HepG2 (cell line): ENCODE measurements around the gene HOXA4. TPM values are rescaled to one million over a fixed set of nuclear protein-coding genes. Genes with fewer than 3 reads are reported as not detected.

Source experiments
- MBD4 ChIP-seq: IDR thresholded peaks from 2 replicates; pipeline ENCODE4 v1.6.1; 2012; ENCODE audit warnings: low read length, inconsistent platforms, borderline replicate concordance
- MIXL1 ChIP-seq: IDR thresholded peaks from 2 replicates; pipeline ENCODE4 v1.6.1; 2016
- SOX6 ChIP-seq, 2 experiments: fragments of 450-650 bp in 1 of 2; sonication (generic) in 1 of 2; formaldehyde crosslinking in 1 of 2; IDR thresholded peaks; 2 replicates each; pipeline versions ENCODE4 v1.4.0 to v1.6.1; 2017 to 2020; ENCODE audit warnings: antibody characterized with exemption in 1 of 2, mild to moderate bottlenecking in 1 of 2, missing genetic modification reagents in 1 of 2
- YEATS2 ChIP-seq: sonication (generic); formaldehyde crosslinking; IDR thresholded peaks from 2 replicates; pipeline ENCODE4 v1.4.0; 2020; ENCODE audit warnings: missing genetic modification reagents, borderline replicate concordance
- ZKSCAN8 ChIP-seq: IDR thresholded peaks from 2 replicates; pipeline ENCODE4 v1.6.1; 2016; ENCODE audit warnings: borderline replicate concordance, missing genetic modification reagents, missing compliant biosample characterization
- ZSCAN22 ChIP-seq: sonication (generic); formaldehyde crosslinking; IDR thresholded peaks from 2 replicates; pipeline ENCODE4 v1.4.0; 2020; ENCODE audit warnings: mild to moderate bottlenecking, missing genetic modification reagents
- ZSCAN25 ChIP-seq: sonication (generic); formaldehyde crosslinking; IDR thresholded peaks from 2 replicates; pipeline ENCODE4 v1.8.0; 2022; ENCODE audit warnings: mild to moderate bottlenecking, missing genetic modification reagents
- polyA plus RNA-seq, 8 experiments: library from polyadenylated mRNA; depleted of rRNA in 3 of 8; stranded (reverse) in 7 of 8; unstranded in 1 of 8; fragments of >200 nt; fragmentation: Illumina TruSeq in 4 of 8; extraction: Trizol in 4 of 8; gene quantifications; 2 replicates each; pipeline versions ENCODE4 v1.2.1 to v1.2.3, GENCODE V29; 2011 to 2016; ENCODE audit warnings: low read depth in 4 of 8, missing spikeins in 1 of 8, mixed read lengths in 1 of 8; ENCODE audit not compliant: insufficient read depth in 1 of 8
- total RNA-seq, 5 experiments: library from RNA; depleted of rRNA; stranded (reverse); fragments of >200 nt; fragmentation: Illumina TruSeq; extraction: Trizol; gene quantifications; 2 replicates each; pipeline ENCODE4 v1.2.3, GENCODE V29; 2016; ENCODE audit warnings: low read depth in 1 of 5
- TF ChIP-seq, protein P1 (sequence below): sonication (generic); formaldehyde crosslinking; IDR thresholded peaks from 2 replicates; pipeline ENCODE4 v1.4.0; 2020; ENCODE audit warnings: mild to moderate bottlenecking, missing genetic modification reagents
- TF ChIP-seq, protein P2 (sequence below): sonication (generic); formaldehyde crosslinking; IDR thresholded peaks from 2 replicates; pipeline ENCODE4 v1.8.1; 2023; ENCODE audit warnings: mild to moderate bottlenecking, missing genetic modification reagents
- TF ChIP-seq, protein P3 (sequence below): IDR thresholded peaks from 2 replicates; pipeline ENCODE4 v1.4.0; 2020; ENCODE audit warnings: mild to moderate bottlenecking, missing genetic modification reagents
- TF ChIP-seq, protein P4 (sequence below): sonication (generic); formaldehyde crosslinking; IDR thresholded peaks from 2 replicates; pipeline ENCODE4 v1.5.0; 2020; ENCODE audit warnings: missing genetic modification reagents, mild to moderate bottlenecking, borderline replicate concordance

HOXA4 gene
- total and polyA plus RNA-seq, 2 of the 13 experiments (the other 11 are each of a cell fraction or from before 2014, with no cell fraction given): 2.4 to 5.4 TPM

DNA sequence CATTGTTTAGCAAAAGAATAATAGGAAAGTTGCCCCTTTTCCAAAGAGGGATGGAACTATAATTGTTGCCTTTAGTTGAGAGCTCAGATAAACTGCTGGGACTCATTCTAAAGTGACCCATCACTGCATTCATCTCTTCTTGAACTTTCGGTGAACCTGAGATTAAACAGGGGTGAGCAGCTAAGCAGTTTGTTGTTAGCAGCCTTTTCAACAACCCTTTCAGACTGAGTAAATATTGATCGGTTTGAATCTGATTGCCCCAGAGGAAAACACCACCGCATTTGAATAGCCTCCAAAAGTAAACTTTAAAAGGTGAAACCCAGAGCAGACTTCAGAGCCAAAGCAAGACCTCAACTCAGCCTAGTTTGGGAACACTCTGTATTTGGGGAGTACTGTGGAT, 39.5 kb downstream of the HOXA4 start (continued):
- TF ChIP-seq, protein P1, sequence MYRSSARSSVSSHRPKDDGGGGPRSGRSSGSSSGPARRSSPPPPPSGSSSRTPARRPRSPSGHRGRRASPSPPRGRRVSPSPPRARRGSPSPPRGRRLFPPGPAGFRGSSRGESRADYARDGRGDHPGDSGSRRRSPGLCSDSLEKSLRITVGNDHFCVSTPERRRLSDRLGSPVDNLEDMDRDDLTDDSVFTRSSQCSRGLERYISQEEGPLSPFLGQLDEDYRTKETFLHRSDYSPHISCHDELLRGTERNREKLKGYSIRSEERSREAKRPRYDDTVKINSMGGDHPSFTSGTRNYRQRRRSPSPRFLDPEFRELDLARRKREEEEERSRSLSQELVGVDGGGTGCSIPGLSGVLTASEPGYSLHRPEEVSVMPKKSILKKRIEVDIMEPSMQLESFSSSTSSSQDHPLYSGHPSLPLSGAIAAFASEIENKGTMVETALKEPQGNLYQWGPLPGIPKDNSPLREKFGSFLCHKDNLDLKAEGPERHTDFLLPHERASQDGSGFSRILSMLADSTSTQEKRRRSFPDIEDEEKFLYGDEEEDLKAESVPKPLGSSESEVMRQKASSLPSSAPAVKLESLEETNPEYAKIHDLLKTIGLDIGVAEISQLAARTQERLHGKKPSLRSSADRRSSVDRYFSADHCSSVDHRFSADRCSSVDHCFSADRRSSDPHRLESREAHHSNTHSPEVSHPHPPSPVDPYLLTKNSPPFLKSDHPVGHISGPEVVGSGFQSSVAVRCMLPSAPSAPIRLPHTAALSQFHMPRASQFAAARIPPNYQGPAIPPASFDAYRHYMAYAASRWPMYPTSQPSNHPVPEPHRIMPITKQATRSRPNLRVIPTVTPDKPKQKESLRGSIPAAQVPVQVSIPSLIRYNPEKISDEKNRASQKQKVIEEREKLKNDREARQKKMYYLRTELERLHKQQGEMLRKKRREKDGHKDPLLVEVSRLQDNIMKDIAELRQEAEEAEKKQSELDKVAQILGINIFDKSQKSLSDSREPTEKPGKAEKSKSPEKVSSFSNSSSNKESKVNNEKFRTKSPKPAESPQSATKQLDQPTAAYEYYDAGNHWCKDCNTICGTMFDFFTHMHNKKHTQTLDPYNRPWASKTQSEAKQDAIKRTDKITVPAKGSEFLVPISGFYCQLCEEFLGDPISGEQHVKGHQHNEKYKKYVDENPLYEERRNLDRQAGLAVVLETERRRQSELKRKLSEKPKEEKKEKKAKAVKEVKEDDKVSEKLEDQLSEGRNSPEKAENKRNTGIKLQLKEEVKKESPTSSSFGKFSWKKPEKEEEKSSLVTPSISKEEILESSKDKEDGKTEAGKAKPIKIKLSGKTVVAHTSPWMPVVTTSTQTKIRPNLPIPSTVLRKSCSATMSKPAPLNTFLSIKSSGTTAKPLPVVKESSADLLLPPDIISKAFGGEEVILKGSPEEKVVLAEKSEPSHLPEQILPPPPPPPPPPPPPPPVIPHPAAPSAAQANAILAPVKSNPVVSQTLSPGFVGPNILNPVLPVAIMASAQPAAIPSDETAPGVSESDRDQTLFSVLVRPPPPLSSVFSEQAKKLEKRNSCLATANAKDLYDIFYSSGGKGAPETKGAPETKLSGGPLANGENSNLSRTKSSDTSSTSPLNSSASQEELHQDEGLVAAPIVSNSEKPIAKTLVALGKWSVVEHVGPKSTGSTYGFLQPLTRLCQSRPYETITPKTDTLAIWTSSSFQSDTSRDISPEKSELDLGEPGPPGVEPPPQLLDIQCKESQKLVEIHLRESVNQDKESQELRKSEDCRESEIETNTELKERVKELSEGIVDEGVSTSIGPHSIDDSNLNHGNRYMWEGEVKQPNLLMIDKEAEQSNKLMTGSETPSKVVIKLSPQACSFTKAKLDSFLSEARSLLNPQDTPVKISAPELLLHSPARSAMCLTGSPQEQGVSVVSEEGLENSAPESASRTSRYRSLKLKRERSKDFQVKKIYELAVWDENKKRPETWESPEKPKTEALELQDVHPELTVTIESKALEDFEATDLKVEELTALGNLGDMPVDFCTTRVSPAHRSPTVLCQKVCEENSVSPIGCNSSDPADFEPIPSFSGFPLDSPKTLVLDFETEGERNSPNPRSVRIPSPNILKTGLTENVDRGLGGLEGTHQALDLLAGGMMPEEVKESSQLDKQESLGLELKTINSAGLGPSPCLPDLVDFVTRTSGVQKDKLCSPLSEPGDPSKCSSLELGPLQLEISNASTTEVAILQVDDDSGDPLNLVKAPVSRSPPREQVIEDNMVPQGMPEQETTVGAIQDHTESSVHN (CRISPR knock-in tag): no peak
- TF ChIP-seq, protein P2, sequence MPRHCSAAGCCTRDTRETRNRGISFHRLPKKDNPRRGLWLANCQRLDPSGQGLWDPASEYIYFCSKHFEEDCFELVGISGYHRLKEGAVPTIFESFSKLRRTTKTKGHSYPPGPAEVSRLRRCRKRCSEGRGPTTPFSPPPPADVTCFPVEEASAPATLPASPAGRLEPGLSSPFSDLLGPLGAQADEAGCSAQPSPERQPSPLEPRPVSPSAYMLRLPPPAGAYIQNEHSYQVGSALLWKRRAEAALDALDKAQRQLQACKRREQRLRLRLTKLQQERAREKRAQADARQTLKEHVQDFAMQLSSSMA (CRISPR knock-in tag): no peak
- no peak for TF ChIP-seq ZSCAN22 (CRISPR knock-in tag)
- TF ChIP-seq MBD4: peak; percentile 50; the same call in 1 of the 2 replicates
- TF ChIP-seq, protein P3, sequence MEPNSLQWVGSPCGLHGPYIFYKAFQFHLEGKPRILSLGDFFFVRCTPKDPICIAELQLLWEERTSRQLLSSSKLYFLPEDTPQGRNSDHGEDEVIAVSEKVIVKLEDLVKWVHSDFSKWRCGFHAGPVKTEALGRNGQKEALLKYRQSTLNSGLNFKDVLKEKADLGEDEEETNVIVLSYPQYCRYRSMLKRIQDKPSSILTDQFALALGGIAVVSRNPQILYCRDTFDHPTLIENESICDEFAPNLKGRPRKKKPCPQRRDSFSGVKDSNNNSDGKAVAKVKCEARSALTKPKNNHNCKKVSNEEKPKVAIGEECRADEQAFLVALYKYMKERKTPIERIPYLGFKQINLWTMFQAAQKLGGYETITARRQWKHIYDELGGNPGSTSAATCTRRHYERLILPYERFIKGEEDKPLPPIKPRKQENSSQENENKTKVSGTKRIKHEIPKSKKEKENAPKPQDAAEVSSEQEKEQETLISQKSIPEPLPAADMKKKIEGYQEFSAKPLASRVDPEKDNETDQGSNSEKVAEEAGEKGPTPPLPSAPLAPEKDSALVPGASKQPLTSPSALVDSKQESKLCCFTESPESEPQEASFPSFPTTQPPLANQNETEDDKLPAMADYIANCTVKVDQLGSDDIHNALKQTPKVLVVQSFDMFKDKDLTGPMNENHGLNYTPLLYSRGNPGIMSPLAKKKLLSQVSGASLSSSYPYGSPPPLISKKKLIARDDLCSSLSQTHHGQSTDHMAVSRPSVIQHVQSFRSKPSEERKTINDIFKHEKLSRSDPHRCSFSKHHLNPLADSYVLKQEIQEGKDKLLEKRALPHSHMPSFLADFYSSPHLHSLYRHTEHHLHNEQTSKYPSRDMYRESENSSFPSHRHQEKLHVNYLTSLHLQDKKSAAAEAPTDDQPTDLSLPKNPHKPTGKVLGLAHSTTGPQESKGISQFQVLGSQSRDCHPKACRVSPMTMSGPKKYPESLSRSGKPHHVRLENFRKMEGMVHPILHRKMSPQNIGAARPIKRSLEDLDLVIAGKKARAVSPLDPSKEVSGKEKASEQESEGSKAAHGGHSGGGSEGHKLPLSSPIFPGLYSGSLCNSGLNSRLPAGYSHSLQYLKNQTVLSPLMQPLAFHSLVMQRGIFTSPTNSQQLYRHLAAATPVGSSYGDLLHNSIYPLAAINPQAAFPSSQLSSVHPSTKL (CRISPR knock-in tag): peak; percentile 42; the same call in 1 of the 2 replicates
- no peak for TF ChIP-seq YEATS2 (CRISPR knock-in tag)
- TF ChIP-seq ZKSCAN8: no peak
- TF ChIP-seq SOX6 (IDR thresholded peaks at IDR 0.05): no peak
- peak; percentile 20; the same call in 1 of the 2 replicates for TF ChIP-seq SOX6 (CRISPR knock-in tag; IDR thresholded peaks at IDR 0.05)
- TF ChIP-seq, protein P4, sequence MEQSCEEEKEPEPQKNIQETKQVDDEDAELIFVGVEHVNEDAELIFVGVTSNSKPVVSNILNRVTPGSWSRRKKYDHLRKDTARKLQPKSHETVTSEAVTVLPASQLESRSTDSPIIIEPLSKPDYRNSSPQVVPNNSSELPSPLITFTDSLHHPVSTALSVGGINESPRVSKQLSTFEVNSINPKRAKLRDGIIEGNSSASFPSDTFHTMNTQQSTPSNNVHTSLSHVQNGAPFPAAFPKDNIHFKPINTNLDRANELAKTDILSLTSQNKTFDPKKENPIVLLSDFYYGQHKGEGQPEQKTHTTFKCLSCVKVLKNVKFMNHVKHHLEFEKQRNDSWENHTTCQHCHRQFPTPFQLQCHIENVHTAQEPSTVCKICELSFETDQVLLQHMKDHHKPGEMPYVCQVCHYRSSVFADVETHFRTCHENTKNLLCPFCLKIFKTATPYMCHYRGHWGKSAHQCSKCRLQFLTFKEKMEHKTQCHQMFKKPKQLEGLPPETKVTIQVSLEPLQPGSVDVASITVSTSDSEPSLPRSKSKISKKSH (CRISPR knock-in tag): no peak
- TF ChIP-seq MIXL1 (CRISPR knock-in tag): no peak
- no peak for TF ChIP-seq ZSCAN25
